HepG2 (cell line): ENCODE measurements around the gene CDH11.

Experiments used
- HNRNPK ChIP-seq: fragments of 200-400 bp; formaldehyde crosslinking; IDR thresholded peaks from 2 replicates; pipeline ENCODE4 v1.6.1; 2018; ENCODE audit warnings: low read length, low read depth, moderate library complexity, mild to moderate bottlenecking; ENCODE audit not compliant: poor library complexity, severe bottlenecking
- RELA ChIP-seq: sonication (generic); formaldehyde crosslinking; IDR thresholded peaks from 2 replicates; pipeline ENCODE4 v1.4.0; 2020; ENCODE audit warnings: missing genetic modification reagents
- TF ChIP-seq, protein P1 (sequence below): sonication (generic); formaldehyde crosslinking; IDR thresholded peaks from 2 replicates; pipeline ENCODE4 v1.5.0; 2020; ENCODE audit warnings: mild to moderate bottlenecking, missing genetic modification reagents, moderate library complexity
- TF ChIP-seq, protein P2 (sequence below): sonication (generic); formaldehyde crosslinking; IDR thresholded peaks from 2 replicates; pipeline ENCODE4 v1.5.0; 2020; ENCODE audit warnings: missing genetic modification reagents

DNA sequence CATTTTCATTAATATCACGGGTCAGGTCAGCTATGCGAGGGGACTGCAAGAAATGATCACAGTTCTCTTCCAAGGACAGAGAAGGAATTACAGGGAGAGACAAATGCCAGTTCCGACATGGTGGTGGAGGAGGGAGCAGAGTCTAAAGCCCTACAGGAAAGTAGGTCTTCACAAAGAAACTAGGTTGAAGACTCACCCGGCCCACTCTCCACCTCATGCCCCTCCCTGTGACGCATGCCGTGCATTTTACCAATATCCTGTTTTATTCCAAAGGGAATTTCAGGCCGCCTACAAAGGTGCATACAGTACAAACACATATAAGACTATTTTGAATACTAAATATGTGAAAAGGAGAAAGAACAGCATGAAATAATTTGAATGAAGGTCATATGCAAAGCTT lies 56.8 kb downstream of the CDH11 start:
- TF ChIP-seq HNRNPK (no peak), RELA (CRISPR knock-in tag) (no peak)
- TF ChIP-seq, protein P1, sequence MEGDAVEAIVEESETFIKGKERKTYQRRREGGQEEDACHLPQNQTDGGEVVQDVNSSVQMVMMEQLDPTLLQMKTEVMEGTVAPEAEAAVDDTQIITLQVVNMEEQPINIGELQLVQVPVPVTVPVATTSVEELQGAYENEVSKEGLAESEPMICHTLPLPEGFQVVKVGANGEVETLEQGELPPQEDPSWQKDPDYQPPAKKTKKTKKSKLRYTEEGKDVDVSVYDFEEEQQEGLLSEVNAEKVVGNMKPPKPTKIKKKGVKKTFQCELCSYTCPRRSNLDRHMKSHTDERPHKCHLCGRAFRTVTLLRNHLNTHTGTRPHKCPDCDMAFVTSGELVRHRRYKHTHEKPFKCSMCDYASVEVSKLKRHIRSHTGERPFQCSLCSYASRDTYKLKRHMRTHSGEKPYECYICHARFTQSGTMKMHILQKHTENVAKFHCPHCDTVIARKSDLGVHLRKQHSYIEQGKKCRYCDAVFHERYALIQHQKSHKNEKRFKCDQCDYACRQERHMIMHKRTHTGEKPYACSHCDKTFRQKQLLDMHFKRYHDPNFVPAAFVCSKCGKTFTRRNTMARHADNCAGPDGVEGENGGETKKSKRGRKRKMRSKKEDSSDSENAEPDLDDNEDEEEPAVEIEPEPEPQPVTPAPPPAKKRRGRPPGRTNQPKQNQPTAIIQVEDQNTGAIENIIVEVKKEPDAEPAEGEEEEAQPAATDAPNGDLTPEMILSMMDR (CRISPR knock-in tag), result no peak
- TF ChIP-seq, protein P2, sequence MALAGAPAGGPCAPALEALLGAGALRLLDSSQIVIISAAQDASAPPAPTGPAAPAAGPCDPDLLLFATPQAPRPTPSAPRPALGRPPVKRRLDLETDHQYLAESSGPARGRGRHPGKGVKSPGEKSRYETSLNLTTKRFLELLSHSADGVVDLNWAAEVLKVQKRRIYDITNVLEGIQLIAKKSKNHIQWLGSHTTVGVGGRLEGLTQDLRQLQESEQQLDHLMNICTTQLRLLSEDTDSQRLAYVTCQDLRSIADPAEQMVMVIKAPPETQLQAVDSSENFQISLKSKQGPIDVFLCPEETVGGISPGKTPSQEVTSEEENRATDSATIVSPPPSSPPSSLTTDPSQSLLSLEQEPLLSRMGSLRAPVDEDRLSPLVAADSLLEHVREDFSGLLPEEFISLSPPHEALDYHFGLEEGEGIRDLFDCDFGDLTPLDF (CRISPR knock-in tag), result no peak
